GM21825 (cell line): ENCODE measurements around the gene DPP4.

Source experiments
- ATAC-seq: cut with Tn5 transposase; IDR thresholded peaks from one replicate; pipeline ENCODE4 v1.9.1; 2021; ENCODE audit warnings: mild to moderate bottlenecking, moderate library complexity; ENCODE audit not compliant: unreplicated experiment

DPP4 gene

GRCh38 chr2:162073888-162074631 is at the start of gene DPP4:
DPP4 (minus strand) TSS chr2:162074215; CDS start chr2:162073981, 234 bp downstream.
- ATAC-seq, result peak; percentile 94

GRCh38 chr2:162118166-162119031 is 44.4 kb upstream of the DPP4 start:
- ATAC-seq, result no peak

GRCh38 chr2:162116352-162116751 is 42.3 kb upstream of the DPP4 start:
- ATAC-seq, result no peak

GRCh38 chr2:162115076-162115475 is 41.1 kb upstream of the DPP4 start:
- no peak for ATAC-seq

- ATAC-seq, result no peak
Observed at GRCh38 chr2:162114271-162114670, 40.3 kb upstream of the DPP4 start.

- no peak for ATAC-seq
Observed at GRCh38 chr2:162113776-162114168, 39.8 kb upstream of the DPP4 start.

- ATAC-seq, result no peak
Observed at GRCh38 chr2:162113088-162113775, 39.2 kb upstream of the DPP4 start.

- ATAC-seq, result no peak
Observed at GRCh38 chr2:162111958-162112850, 38.2 kb upstream of the DPP4 start.

- no peak for ATAC-seq
Observed at GRCh38 chr2:162107361-162107901, 33.4 kb upstream of the DPP4 start.

GRCh38 chr2:162106746-162107145 is 32.7 kb upstream of the DPP4 start:
- ATAC-seq, result no peak

GRCh38 chr2:162106146-162106551 is 32.1 kb upstream of the DPP4 start:
- ATAC-seq, result no peak

- no peak for ATAC-seq
Observed at GRCh38 chr2:162103443-162104009, 29.5 kb upstream of the DPP4 start.

- ATAC-seq, result no peak
Observed at GRCh38 chr2:162100579-162100978, 26.6 kb upstream of the DPP4 start.

GRCh38 chr2:162099836-162100235 is 25.8 kb upstream of the DPP4 start:
- ATAC-seq, result no peak

- ATAC-seq, result no peak
Observed at GRCh38 chr2:162092658-162093556, 18.9 kb upstream of the DPP4 start.

- ATAC-seq, result no peak
Observed at GRCh38 chr2:162092008-162092390, 18.0 kb upstream of the DPP4 start.

GRCh38 chr2:162091325-162092007 is 17.5 kb upstream of the DPP4 start:
- ATAC-seq, result no peak

GRCh38 chr2:162090109-162090508 is 16.1 kb upstream of the DPP4 start:
- no peak for ATAC-seq
